AML-193 (cell line): Measurements from ENCODE around the gene CEP131.
"Not testable (repeated sequence)": the region's sequence is repeated elsewhere in the genome, so short reads cannot be mapped to it uniquely, and the experiment has no call there.

Source experiments
- DNase-seq, 2 experiments: peaks; one replicate each; lab custom pipeline; 2025; lab: John Stamatoyannopoulos, UW

Gene CEP131

GRCh38 chr17:81165246-81166032 is 57.3 kb downstream of the CEP131 start, which contains the start of gene PVALEF:
TSS of gene PVALEF (plus strand) at chr17:81165507. CDS start at chr17:81181227, 15,720 bp downstream.
- no peak for DNase-seq

GRCh38 chr17:81164371-81165245 is 58.2 kb downstream of the CEP131 start:
- DNase-seq = no peak

- no peak for DNase-seq
These were observed 58.9 kb downstream of the CEP131 start for GRCh38 chr17:81163703-81164370.

- no peak for DNase-seq
These were observed 59.6 kb downstream of the CEP131 start for GRCh38 chr17:81163051-81163695.

GRCh38 chr17:81162491-81162890 is 60.3 kb downstream of the CEP131 start:
- DNase-seq = no peak

GRCh38 chr17:81161972-81162371 is 60.8 kb downstream of the CEP131 start:
- no peak for DNase-seq

- DNase-seq = no peak
These were observed 61.2 kb downstream of the CEP131 start for GRCh38 chr17:81161536-81161935.

GRCh38 chr17:81160747-81161453 is 61.9 kb downstream of the CEP131 start:
- no peak for DNase-seq

- peak; percentile 21 to 65 for DNase-seq
These were observed 62.5 kb downstream of the CEP131 start for GRCh38 chr17:81160306-81160705.

GRCh38 chr17:81159611-81160265 is 63.0 kb downstream of the CEP131 start:
- DNase-seq = no peak

- DNase-seq = no peak
These were observed 63.8 kb downstream of the CEP131 start for GRCh38 chr17:81158688-81159590.

GRCh38 chr17:81157848-81158687 is 64.7 kb downstream of the CEP131 start:
- no peak for DNase-seq

GRCh38 chr17:81156866-81157805 is 65.6 kb downstream of the CEP131 start:
- DNase-seq = no peak

GRCh38 chr17:81154961-81155360 is 67.8 kb downstream of the CEP131 start:
- no peak for DNase-seq

- not testable (repeated sequence) for DNase-seq
These were observed 68.7 kb downstream of the CEP131 start for GRCh38 chr17:81154016-81154415.

- DNase-seq = no peak
These were observed 69.4 kb downstream of the CEP131 start for GRCh38 chr17:81153340-81153803.

- no peak for DNase-seq
These were observed 70.4 kb downstream of the CEP131 start for GRCh38 chr17:81152288-81152828.
